SK-N-SH (cell line): ENCODE results near the gene RAI1.

Experiments used
- CTCF ChIP-seq: fragments of 200-600 bp; sonication (generic); IDR thresholded peaks from 2 replicates; pipeline ENCODE4 v1.6.1; 2017; ENCODE audit warnings: antibody characterized with exemption, mild to moderate bottlenecking, moderate library complexity
- POLR2AphosphoS5 ChIP-seq: IDR thresholded peaks from 2 replicates; pipeline ENCODE4 v1.6.1; 2012; ENCODE audit warnings: low read depth, low read length
- RAD21 ChIP-seq: IDR thresholded peaks from 2 replicates; pipeline ENCODE4 v1.6.1; 2012; ENCODE audit warnings: mild to moderate bottlenecking, low read length

DNA sequence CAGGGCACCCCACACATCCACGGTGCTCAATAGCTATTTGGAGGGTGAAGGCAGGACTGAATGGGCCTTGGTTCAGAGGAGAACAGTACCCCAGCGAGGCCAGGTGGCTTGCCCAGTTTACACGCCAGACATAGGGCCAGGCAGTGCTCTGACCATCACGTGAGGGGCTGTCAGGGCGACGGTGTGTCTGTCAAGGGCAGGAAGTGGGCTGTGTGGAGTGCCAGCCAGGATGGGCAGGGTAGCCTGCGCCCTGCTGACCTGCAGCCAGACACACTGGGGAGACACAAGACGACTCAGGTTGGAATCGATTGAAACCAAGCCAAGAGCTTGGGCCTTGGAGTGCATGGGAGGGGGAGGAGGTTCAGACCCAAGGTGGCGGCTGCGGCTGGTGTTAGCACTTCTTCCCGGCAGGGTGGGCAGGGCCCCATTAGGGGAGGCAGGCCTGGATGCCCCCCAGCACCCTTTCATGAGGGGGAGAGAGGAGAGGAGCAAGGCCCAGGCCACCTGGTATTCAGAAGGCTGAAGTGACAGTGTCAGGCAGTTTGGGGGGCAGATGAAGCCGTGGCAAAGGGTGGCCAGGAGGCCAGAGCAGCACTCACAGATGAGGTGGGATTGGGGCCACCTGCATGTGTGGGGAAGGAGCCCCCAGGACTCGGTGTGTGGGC lies 87.3 kb downstream of the RAI1 start:
- TF ChIP-seq POLR2AphosphoS5 (no peak), CTCF (no peak), RAD21 (no peak)
